ENCODE results near the gene RPF1. TPM values are rescaled to one million over a fixed set of nuclear protein-coding genes. Genes with fewer than 3 reads are reported as not detected.

Gene RPF1
- total and polyA plus RNA-seq, 4 donors: 18.6 to 34.1 (median 27.5) TPM

- intact Hi-C loops (cut with DNase I): no loop called here
- H3K27ac ChIP-seq (ENCODE audit: low read depth in 1 of 2, low read length in 2 of 2): no peak overlapping the region
- H3K4me1 ChIP-seq (ENCODE audit: control insufficient read depth in 1 of 2, insufficient read depth in 2 of 2, low read length in 2 of 2): peaks cover 0 to 1% of the 10 kb centered on the region in 2 donors
- no peaks in the 10 kb centered on the region for H3K27me3 ChIP-seq (ENCODE audit: control insufficient read depth in 1 of 2, insufficient read depth in 2 of 2, low read length in 1 of 2)
- no peak for ATAC-seq (ENCODE audit: low FRiP score)
- H3K9me3 ChIP-seq (ENCODE audit: control insufficient read depth, low read length): no peaks in the 10 kb centered on the region
- no peak overlapping the region for H3K4me3 ChIP-seq (ENCODE audit: low read length in 2 of 2)
- DNase-seq: no peak
- 49% methylated on average over 2 of the region's 2 CpGs for WGBS, 2 donors
- H3K36me3 ChIP-seq (ENCODE audit: control insufficient read depth in 1 of 2, insufficient read depth in 2 of 2, low read length in 1 of 2): no peaks in the 10 kb centered on the region
These were observed 31.1 kb downstream of the RPF1 start for GRCh38 chr1:84510165-84510564.

DNA sequence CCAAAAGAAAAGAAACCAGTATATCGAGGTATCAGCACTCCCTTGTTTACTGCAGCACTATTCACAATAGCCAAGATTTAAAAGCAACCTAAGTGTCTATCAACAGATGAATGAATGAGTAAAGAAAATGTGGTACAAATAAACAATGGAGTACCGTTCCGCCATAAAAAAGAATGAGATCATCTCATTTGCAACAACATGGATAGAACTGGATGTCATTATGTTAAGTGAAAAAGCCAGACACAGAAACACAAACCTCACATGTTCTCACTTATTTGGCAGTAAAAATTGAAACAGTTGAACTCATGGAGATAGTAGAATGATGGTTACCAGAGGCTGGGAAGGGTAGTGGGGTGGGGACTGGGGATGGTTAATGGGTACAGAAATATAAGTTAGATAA, 31.6 kb downstream of the RPF1 start:
- 79 to 86% methylated on average over 3 of the region's 3 CpGs for WGBS, 2 donors
- no peak overlapping the region for H3K27ac ChIP-seq (ENCODE audit: low read depth in 1 of 2, low read length in 2 of 2)
- no peak overlapping the region for H3K4me3 ChIP-seq (ENCODE audit: low read length in 2 of 2)
- intact Hi-C loops (cut with DNase I): no loop called here
- no peak for ATAC-seq (ENCODE audit: low FRiP score)
- H3K4me1 ChIP-seq (ENCODE audit: control insufficient read depth in 1 of 2, insufficient read depth in 2 of 2, low read length in 2 of 2): peaks cover 0 to 1% of the 10 kb centered on the region in 2 donors
- H3K9me3 ChIP-seq (ENCODE audit: control insufficient read depth, low read length): no peaks in the 10 kb centered on the region
- H3K27me3 ChIP-seq (ENCODE audit: control insufficient read depth in 1 of 2, insufficient read depth in 2 of 2, low read length in 1 of 2): no peaks in the 10 kb centered on the region
- H3K36me3 ChIP-seq (ENCODE audit: control insufficient read depth in 1 of 2, insufficient read depth in 2 of 2, low read length in 1 of 2): no peaks in the 10 kb centered on the region
- DNase-seq: no peak

GRCh38 chr1:84524590-84524989, 45.5 kb downstream of the RPF1 start:
- no peak for ATAC-seq (ENCODE audit: low FRiP score)
- intact Hi-C loops (cut with DNase I): no loop called here
- H3K4me3 ChIP-seq (ENCODE audit: low read length in 2 of 2): no peak overlapping the region
- DNase-seq: no peak
- H3K4me1 ChIP-seq (ENCODE audit: control insufficient read depth in 1 of 2, insufficient read depth in 2 of 2, low read length in 2 of 2): no peaks in the 10 kb centered on the region
- H3K36me3 ChIP-seq (ENCODE audit: control insufficient read depth in 1 of 2, insufficient read depth in 2 of 2, low read length in 1 of 2): no peaks in the 10 kb centered on the region
- no peaks in the 10 kb centered on the region for H3K27me3 ChIP-seq (ENCODE audit: control insufficient read depth in 1 of 2, insufficient read depth in 2 of 2, low read length in 1 of 2)
- no peaks in the 10 kb centered on the region for H3K9me3 ChIP-seq (ENCODE audit: control insufficient read depth, low read length)
- no peak overlapping the region for H3K27ac ChIP-seq (ENCODE audit: low read depth in 1 of 2, low read length in 2 of 2)

DNA sequence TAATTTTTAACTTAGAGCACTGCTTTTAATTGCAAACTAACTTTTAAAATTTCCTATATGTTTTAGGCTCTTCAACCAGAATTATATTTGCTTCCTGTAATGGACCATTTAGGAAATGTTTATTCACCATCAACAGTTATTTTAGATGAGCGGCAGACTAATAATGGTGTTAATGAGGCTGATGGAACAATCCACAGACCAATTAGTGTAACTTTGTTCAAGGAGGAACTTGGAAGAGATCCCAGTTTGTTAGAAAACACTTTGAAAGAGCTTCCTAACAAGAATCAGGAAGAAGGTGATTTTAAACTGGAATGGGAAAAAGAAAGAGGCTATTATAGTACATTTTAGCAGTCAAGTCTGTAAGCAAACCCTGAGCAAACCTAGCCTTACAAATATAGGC, 46.7 kb downstream of the RPF1 start:
- no peak overlapping the region for H3K4me3 ChIP-seq (ENCODE audit: low read length in 2 of 2)
- H3K27ac ChIP-seq (ENCODE audit: low read depth in 1 of 2, low read length in 2 of 2): no peak overlapping the region
- no peaks in the 10 kb centered on the region for H3K4me1 ChIP-seq (ENCODE audit: control insufficient read depth in 1 of 2, insufficient read depth in 2 of 2, low read length in 2 of 2)
- no peak for ATAC-seq (ENCODE audit: low FRiP score)
- no peaks in the 10 kb centered on the region for H3K9me3 ChIP-seq (ENCODE audit: control insufficient read depth, low read length)
- intact Hi-C loops (cut with DNase I): no loop called here
- 95 to 100% methylated on average over 1 of the region's 1 CpG for WGBS, 2 donors
- no peaks in the 10 kb centered on the region for H3K36me3 ChIP-seq (ENCODE audit: control insufficient read depth in 1 of 2, insufficient read depth in 2 of 2, low read length in 1 of 2)
- no peaks in the 10 kb centered on the region for H3K27me3 ChIP-seq (ENCODE audit: control insufficient read depth in 1 of 2, insufficient read depth in 2 of 2, low read length in 1 of 2)
- no peak for DNase-seq

GRCh38 chr1:84538599-84538998, 59.5 kb downstream of the RPF1 start:
- H3K36me3 ChIP-seq (ENCODE audit: control insufficient read depth in 1 of 2, insufficient read depth in 2 of 2, low read length in 1 of 2): peaks cover 1 to 2% of the 10 kb centered on the region in 2 donors
- H3K4me3 ChIP-seq (ENCODE audit: low read length in 2 of 2): no peak overlapping the region
- no peak overlapping the region for H3K27ac ChIP-seq (ENCODE audit: low read depth in 1 of 2, low read length in 2 of 2)
- intact Hi-C loops (cut with DNase I): no loop called here
- no peak for ATAC-seq (ENCODE audit: low FRiP score)
- no peaks in the 10 kb centered on the region for H3K4me1 ChIP-seq (ENCODE audit: control insufficient read depth in 1 of 2, insufficient read depth in 2 of 2, low read length in 2 of 2)
- DNase-seq: no peak
- H3K9me3 ChIP-seq (ENCODE audit: control insufficient read depth, low read length): no peaks in the 10 kb centered on the region
- H3K27me3 ChIP-seq (ENCODE audit: control insufficient read depth in 1 of 2, insufficient read depth in 2 of 2, low read length in 1 of 2): no peaks in the 10 kb centered on the region

DNA sequence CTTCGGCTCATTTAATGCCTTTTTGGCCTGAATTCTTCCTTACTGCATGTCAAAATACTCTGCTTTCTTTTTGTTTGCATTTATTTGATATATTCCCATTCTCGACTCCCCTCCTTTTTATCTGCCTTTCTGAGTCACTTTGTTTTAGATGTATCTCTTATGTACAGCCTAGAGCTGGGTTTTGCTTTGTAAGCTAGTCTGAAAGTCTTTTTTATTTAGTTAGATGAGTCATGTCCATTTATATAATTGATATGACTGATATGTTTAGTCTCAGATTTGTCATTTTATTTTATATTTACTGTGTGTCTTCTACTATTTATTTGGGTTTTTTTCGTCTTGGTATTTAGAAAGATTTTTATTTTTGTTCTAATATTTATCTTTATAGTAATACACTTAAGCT, 60.9 kb downstream of the RPF1 start:
- no peaks in the 10 kb centered on the region for H3K4me1 ChIP-seq (ENCODE audit: control insufficient read depth in 1 of 2, insufficient read depth in 2 of 2, low read length in 2 of 2)
- H3K4me3 ChIP-seq (ENCODE audit: low read length in 2 of 2): no peak overlapping the region
- no peaks in the 10 kb centered on the region for H3K9me3 ChIP-seq (ENCODE audit: control insufficient read depth, low read length)
- no peak overlapping the region for H3K27ac ChIP-seq (ENCODE audit: low read depth in 1 of 2, low read length in 2 of 2)
- ATAC-seq (ENCODE audit: low FRiP score): no peak
- DNase-seq: no peak
- H3K36me3 ChIP-seq (ENCODE audit: control insufficient read depth in 1 of 2, insufficient read depth in 2 of 2, low read length in 1 of 2): peaks cover 1 to 2% of the 10 kb centered on the region in 2 donors
- H3K27me3 ChIP-seq (ENCODE audit: control insufficient read depth in 1 of 2, insufficient read depth in 2 of 2, low read length in 1 of 2): no peaks in the 10 kb centered on the region
- intact Hi-C loops (cut with DNase I): no loop called here
- WGBS, 2 donors: 80 to 81% methylated on average over 3 of the region's 3 CpGs

DNA sequence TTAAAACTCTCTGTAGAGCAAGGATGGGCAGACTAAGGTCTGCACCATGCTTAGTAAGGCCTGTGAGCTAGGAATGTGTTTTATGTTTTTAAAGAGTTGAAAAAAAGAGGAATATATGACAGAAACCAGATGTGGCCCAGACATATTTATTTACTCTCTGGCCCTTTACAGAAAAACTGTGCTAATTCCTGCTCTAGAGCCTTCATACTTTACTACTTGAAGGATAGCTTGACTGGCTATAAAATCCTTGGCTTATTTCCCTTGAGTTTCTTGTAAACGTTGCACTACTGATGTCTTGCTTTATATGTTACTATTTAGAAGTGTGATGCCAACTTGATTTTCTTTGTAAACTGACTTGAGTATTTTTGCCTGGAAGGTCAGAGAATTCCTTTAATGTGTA, 61.7 kb downstream of the RPF1 start:
- DNase-seq: no peak
- Histone ChIP-seq H3K9me3 (ENCODE audit: control insufficient read depth, low read length) (no peaks in the 10 kb centered on the region), H3K27me3 (ENCODE audit: control insufficient read depth in 1 of 2, insufficient read depth in 2 of 2, low read length in 1 of 2) (no peaks in the 10 kb centered on the region), H3K4me1 (ENCODE audit: control insufficient read depth in 1 of 2, insufficient read depth in 2 of 2, low read length in 2 of 2) (no peaks in the 10 kb centered on the region), H3K36me3 (ENCODE audit: control insufficient read depth in 1 of 2, insufficient read depth in 2 of 2, low read length in 1 of 2) (peaks cover 1 to 2% of the 10 kb centered on the region in 2 donors), H3K27ac (ENCODE audit: low read depth in 1 of 2, low read length in 2 of 2) (no peak overlapping the region), H3K4me3 (ENCODE audit: low read length in 2 of 2) (no peak overlapping the region)
- ATAC-seq (ENCODE audit: low FRiP score): no peak
- intact Hi-C loops (cut with DNase I): no loop called here
- 19 to 22% methylated on average over 1 of the region's 1 CpG for WGBS, 2 donors

DNA sequence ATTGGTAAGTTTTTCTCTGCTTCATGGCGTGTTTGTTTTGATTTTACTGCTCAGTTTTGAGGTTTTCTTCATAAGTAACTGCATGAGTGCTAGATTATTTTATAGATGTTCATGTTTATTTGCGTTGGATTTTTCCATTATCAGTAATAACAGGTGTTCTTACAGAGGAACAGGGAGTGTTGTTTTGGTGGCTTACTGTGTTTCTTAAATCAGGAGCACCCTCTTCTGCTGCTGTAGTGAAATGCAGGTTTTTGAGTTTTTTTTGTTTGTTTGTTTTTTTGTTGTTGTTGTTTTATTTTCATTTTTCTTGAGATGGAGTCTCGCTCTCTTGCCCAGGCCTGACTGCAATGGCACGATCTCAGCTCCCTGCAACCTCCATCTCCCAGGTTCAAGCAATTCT, 62.6 kb downstream of the RPF1 start:
- ATAC-seq (ENCODE audit: low FRiP score) (no peak), DNase-seq (no peak)
- no peak overlapping the region for H3K4me3 ChIP-seq (ENCODE audit: low read length in 2 of 2)
- H3K27ac ChIP-seq (ENCODE audit: low read depth in 1 of 2, low read length in 2 of 2): no peak overlapping the region
- intact Hi-C loops (cut with DNase I): no loop called here
- H3K27me3 ChIP-seq (ENCODE audit: control insufficient read depth in 1 of 2, insufficient read depth in 2 of 2, low read length in 1 of 2): no peaks in the 10 kb centered on the region
- peaks cover 1 to 2% of the 10 kb centered on the region in 2 donors for H3K36me3 ChIP-seq (ENCODE audit: control insufficient read depth in 1 of 2, insufficient read depth in 2 of 2, low read length in 1 of 2)
- WGBS, 2 donors: 82 to 96% methylated on average over 4 of the region's 4 CpGs
- no peaks in the 10 kb centered on the region for H3K9me3 ChIP-seq (ENCODE audit: control insufficient read depth, low read length)
- H3K4me1 ChIP-seq (ENCODE audit: control insufficient read depth in 1 of 2, insufficient read depth in 2 of 2, low read length in 2 of 2): no peaks in the 10 kb centered on the region
